ENCODE data around the gene POLN. TPM values are rescaled to one million over a fixed set of nuclear protein-coding genes. Genes with fewer than 3 reads are reported as not detected.

The POLN gene
- total RNA-seq, 1 experiment from 2014 or later, result 1.3 TPM

GRCh38 chr4:2260344-2261109 is 18.6 kb upstream of the POLN start:
- Histone ChIP-seq H3K4me1 (replicated peaks; ENCODE audit: insufficient read depth) (peaks cover 9% of the 10 kb centered on the region; the same call in 1 of the 2 replicates), H3K79me2 (ENCODE audit: low read depth) (no peaks in the 10 kb centered on the region), H3K4me3 (peak overlapping the region; percentile 76; the same call in 1 of the 2 replicates), H3K9me3 (ENCODE audit: insufficient read depth, low read depth) (no peaks in the 10 kb centered on the region), H2AFZ (peak overlapping the region; percentile 89), H4K20me1 (ENCODE audit: insufficient read depth) (0 out of 2 replicates have a peak, but pooled peaks cover 5% of the 10 kb centered on the region), H3F3A (ENCODE audit: insufficient read depth, low read depth) (no peaks in the 10 kb centered on the region), H3K4me2 (peak overlapping the region; percentile 95), H3K9me2 (ENCODE audit: insufficient read depth) (no peaks in the 10 kb centered on the region), H3K27me3 (ENCODE audit: insufficient read depth, low read depth) (0 out of 2 replicates have a peak, but pooled peaks cover 6% of the 10 kb centered on the region), H3K36me3 (ENCODE audit: low read depth) (no peaks in the 10 kb centered on the region), H3K27ac (no peak overlapping the region)
- intact Hi-C loops (cut with micrococcal nuclease; ENCODE audit: unreplicated experiment), result loop anchor here (5.0 kb wide), 1 partner anchor 207 kb away; the partner anchor contains the start of gene RNF4
- TF ChIP-seq CTCF (conservative IDR thresholded peaks at IDR 0.05) (no peak), EZH2 (IDR thresholded peaks at IDR 0.05; ENCODE audit: low read depth) (no peak)
- CTCF ChIA-PET, result no interaction called here
- TSS peak; percentile 47 for BruUV-seq (replicated peaks)
- no peak for DNase-seq
- POLR2A ChIA-PET (ENCODE audit: unreplicated experiment), result no interaction called here

GRCh38 chr4:2259541-2260343 is 17.8 kb upstream of the POLN start:
- Histone ChIP-seq H3K27ac (no peak overlapping the region), H3K27me3 (ENCODE audit: insufficient read depth, low read depth) (0 out of 2 replicates have a peak, but pooled peaks cover 6% of the 10 kb centered on the region), H3F3A (ENCODE audit: insufficient read depth, low read depth) (no peaks in the 10 kb centered on the region), H3K4me3 (no peak overlapping the region), H3K4me1 (replicated peaks; ENCODE audit: insufficient read depth) (peaks cover 9% of the 10 kb centered on the region; the same call in 1 of the 2 replicates), H3K4me2 (no peak overlapping the region), H3K36me3 (ENCODE audit: low read depth) (no peaks in the 10 kb centered on the region), H4K20me1 (ENCODE audit: insufficient read depth) (0 out of 2 replicates have a peak, but pooled peaks cover 5% of the 10 kb centered on the region), H2AFZ (no peak overlapping the region), H3K9me2 (ENCODE audit: insufficient read depth) (no peaks in the 10 kb centered on the region), H3K9me3 (ENCODE audit: insufficient read depth, low read depth) (no peaks in the 10 kb centered on the region), H3K79me2 (ENCODE audit: low read depth) (no peaks in the 10 kb centered on the region)
- no peak for DNase-seq
- TF ChIP-seq EZH2 (IDR thresholded peaks at IDR 0.05; ENCODE audit: low read depth) (no peak), CTCF (conservative IDR thresholded peaks at IDR 0.05) (no peak)
- POLR2A ChIA-PET (ENCODE audit: unreplicated experiment), result no interaction called here
- no TSS peak for BruUV-seq (replicated peaks)
- CTCF ChIA-PET, result no interaction called here
- intact Hi-C loops (cut with micrococcal nuclease; ENCODE audit: unreplicated experiment), result loop anchor here (5.0 kb wide), 1 partner anchor 208 kb away; the partner anchor contains the start of gene RNF4

- BruUV-seq (replicated peaks), result no TSS peak
Measured at GRCh38 chr4:2259036-2259540, 17.2 kb upstream of the POLN start.

More at GRCh38 chr4:2259036-2259540, 17.2 kb upstream of the POLN start:
- TF ChIP-seq CTCF (conservative IDR thresholded peaks at IDR 0.05), result no peak
- TF ChIP-seq EZH2 (IDR thresholded peaks at IDR 0.05; ENCODE audit: low read depth), result no peak
- Histone ChIP-seq H3K4me1 (replicated peaks; ENCODE audit: insufficient read depth) (peaks cover 9% of the 10 kb centered on the region; the same call in 1 of the 2 replicates), H3K79me2 (ENCODE audit: low read depth) (no peaks in the 10 kb centered on the region), H3F3A (ENCODE audit: insufficient read depth, low read depth) (no peaks in the 10 kb centered on the region), H3K9me3 (ENCODE audit: insufficient read depth, low read depth) (no peaks in the 10 kb centered on the region), H3K4me2 (no peak overlapping the region), H2AFZ (no peak overlapping the region), H3K9me2 (ENCODE audit: insufficient read depth) (no peaks in the 10 kb centered on the region), H3K4me3 (no peak overlapping the region), H3K27me3 (ENCODE audit: insufficient read depth, low read depth) (0 out of 2 replicates have a peak, but pooled peaks cover 6% of the 10 kb centered on the region), H3K27ac (no peak overlapping the region), H3K36me3 (ENCODE audit: low read depth) (no peaks in the 10 kb centered on the region), H4K20me1 (ENCODE audit: insufficient read depth) (0 out of 2 replicates have a peak, but pooled peaks cover 5% of the 10 kb centered on the region)
- intact Hi-C loops (cut with micrococcal nuclease; ENCODE audit: unreplicated experiment), result no loop called here
- ChIA-PET CTCF (no interaction called here), POLR2A (ENCODE audit: unreplicated experiment) (no interaction called here)
- no peak for DNase-seq

Measured in PC-9 (cell line).